Measurements from ENCODE around the gene EFHD1. TPM values are rescaled to one million over a fixed set of nuclear protein-coding genes. Genes with fewer than 3 reads are reported as not detected.

The EFHD1 gene
- total and polyA plus RNA-seq, 2 of the 13 experiments (the other 11 are each of a cell fraction or from before 2014, with no cell fraction given) = 0.09 TPM; not detected in 1

DNA sequence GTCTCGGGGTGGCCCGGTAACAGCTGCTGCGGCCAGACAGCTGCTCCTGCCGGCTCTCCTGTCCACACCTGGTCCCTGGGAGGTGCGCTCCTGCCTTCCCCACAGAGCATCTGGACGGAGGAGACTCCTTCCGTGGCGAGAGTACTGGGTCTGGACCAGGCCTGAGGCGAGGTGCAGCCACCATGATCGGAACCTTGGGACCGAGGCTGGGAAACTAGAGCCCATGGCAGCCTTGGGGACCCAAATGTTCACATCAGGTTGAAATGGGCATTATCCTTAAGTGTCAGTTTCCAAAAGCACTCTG lies 64.4 kb downstream of the EFHD1 start (continued):
- TF ChIP-seq, protein P1, sequence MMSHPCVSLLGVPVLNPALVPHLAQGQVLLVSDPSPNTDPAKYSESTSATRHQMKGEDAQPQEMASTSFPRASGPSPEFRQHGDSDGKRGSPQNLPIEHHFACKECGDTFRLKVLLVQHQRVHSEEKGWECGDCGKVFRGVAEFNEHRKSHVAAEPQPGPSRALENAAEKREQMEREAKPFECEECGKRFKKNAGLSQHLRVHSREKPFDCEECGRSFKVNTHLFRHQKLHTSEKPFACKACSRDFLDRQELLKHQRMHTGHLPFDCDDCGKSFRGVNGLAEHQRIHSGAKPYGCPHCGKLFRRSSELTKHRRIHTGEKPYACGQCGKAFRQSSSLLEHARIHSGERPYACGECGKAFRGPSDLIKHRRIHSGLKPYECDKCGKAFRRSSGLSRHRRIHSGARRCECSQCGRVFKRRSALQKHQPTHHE (CRISPR knock-in tag; IDR thresholded peaks at IDR 0.05; ENCODE audit: borderline replicate concordance) = no peak
- no peak for TF ChIP-seq POLR2AphosphoS2 (IDR thresholded peaks at IDR 0.05; ENCODE audit: low read depth, low read length)
- TF ChIP-seq HNRNPUL1 (IDR thresholded peaks at IDR 0.05; ENCODE audit: low read depth, low read length) = no peak
- no peak; the same call in 1 of the 2 replicates for TF ChIP-seq IRF2 (CRISPR knock-in tag; IDR thresholded peaks at IDR 0.05)
- TF ChIP-seq, protein P2, sequence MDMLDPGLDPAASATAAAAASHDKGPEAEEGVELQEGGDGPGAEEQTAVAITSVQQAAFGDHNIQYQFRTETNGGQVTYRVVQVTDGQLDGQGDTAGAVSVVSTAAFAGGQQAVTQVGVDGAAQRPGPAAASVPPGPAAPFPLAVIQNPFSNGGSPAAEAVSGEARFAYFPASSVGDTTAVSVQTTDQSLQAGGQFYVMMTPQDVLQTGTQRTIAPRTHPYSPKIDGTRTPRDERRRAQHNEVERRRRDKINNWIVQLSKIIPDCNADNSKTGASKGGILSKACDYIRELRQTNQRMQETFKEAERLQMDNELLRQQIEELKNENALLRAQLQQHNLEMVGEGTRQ (IDR thresholded peaks at IDR 0.05; ENCODE audit: low read depth, low read length) = no peak
- TF ChIP-seq, protein P2 (CRISPR knock-in tag; IDR thresholded peaks at IDR 0.05; ENCODE audit: borderline replicate concordance) = no peak
- no peak for TF ChIP-seq ZNF496 (CRISPR knock-in tag; IDR thresholded peaks at IDR 0.05; ENCODE audit: insufficient replicate concordance)
- TF ChIP-seq TRIM24 (CRISPR knock-in tag; IDR thresholded peaks at IDR 0.05) = no peak
- TF ChIP-seq SIX1 (CRISPR knock-in tag; IDR thresholded peaks at IDR 0.05; ENCODE audit: borderline replicate concordance) = no peak
- TF ChIP-seq EEA1 (CRISPR knock-in tag; IDR thresholded peaks at IDR 0.05; ENCODE audit: borderline replicate concordance) = no peak
- no peak for TF ChIP-seq FLYWCH1 (CRISPR knock-in tag; IDR thresholded peaks at IDR 0.05)
- TF ChIP-seq ZNF432 (CRISPR knock-in tag; IDR thresholded peaks at IDR 0.05; ENCODE audit: borderline replicate concordance) = no peak
- TF ChIP-seq ZNF766 (CRISPR knock-in tag; IDR thresholded peaks at IDR 0.05; ENCODE audit: borderline replicate concordance) = no peak
- TF ChIP-seq ZNF121 (CRISPR knock-in tag; IDR thresholded peaks at IDR 0.05) = no peak
- no peak for TF ChIP-seq RAD21 (CRISPR knock-in tag; IDR thresholded peaks at IDR 0.05)
- TF ChIP-seq, protein P3, sequence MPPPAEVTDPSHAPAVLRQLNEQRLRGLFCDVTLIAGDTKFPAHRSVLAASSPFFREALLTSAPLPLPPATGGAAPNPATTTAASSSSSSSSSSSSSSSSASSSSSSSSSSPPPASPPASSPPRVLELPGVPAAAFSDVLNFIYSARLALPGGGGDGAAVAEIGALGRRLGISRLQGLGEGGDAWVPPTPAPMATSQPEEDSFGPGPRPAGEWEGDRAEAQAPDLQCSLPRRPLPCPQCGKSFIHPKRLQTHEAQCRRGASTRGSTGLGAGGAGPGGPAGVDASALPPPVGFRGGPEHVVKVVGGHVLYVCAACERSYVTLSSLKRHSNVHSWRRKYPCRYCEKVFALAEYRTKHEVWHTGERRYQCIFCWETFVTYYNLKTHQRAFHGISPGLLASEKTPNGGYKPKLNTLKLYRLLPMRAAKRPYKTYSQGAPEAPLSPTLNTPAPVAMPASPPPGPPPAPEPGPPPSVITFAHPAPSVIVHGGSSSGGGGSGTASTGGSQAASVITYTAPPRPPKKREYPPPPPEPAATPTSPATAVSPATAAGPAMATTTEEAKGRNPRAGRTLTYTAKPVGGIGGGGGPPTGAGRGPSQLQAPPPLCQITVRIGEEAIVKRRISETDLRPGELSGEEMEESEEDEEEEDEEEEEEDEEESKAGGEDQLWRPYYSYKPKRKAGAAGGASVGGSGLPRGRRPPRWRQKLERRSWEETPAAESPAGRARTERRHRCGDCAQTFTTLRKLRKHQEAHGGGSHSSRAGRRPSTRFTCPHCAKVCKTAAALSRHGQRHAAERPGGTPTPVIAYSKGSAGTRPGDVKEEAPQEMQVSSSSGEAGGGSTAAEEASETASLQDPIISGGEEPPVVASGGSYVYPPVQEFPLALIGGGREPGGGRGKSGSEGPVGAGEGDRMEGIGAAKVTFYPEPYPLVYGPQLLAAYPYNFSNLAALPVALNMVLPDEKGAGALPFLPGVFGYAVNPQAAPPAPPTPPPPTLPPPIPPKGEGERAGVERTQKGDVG (CRISPR knock-in tag; IDR thresholded peaks at IDR 0.05; ENCODE audit: borderline replicate concordance) = no peak
- TF ChIP-seq TSC22D2 (CRISPR knock-in tag; IDR thresholded peaks at IDR 0.05; ENCODE audit: borderline replicate concordance) = no peak
- no peak for TF ChIP-seq PHB2 (IDR thresholded peaks at IDR 0.05; ENCODE audit: partially characterized antibody)
- TF ChIP-seq CEBPG (CRISPR knock-in tag; IDR thresholded peaks at IDR 0.05) = no peak
- TF ChIP-seq IKZF1 (IDR thresholded peaks at IDR 0.05) = no peak
- TF ChIP-seq ZNF556 (CRISPR knock-in tag; IDR thresholded peaks at IDR 0.05; ENCODE audit: borderline replicate concordance) = 0 out of 2 replicates have a peak, but pooled peaks have one; percentile 3
- 0 out of 2 replicates have a peak, but pooled peaks have one; percentile 20 for TF ChIP-seq ZNF274 (CRISPR knock-in tag; IDR thresholded peaks at IDR 0.05)
- TF ChIP-seq, protein P4, sequence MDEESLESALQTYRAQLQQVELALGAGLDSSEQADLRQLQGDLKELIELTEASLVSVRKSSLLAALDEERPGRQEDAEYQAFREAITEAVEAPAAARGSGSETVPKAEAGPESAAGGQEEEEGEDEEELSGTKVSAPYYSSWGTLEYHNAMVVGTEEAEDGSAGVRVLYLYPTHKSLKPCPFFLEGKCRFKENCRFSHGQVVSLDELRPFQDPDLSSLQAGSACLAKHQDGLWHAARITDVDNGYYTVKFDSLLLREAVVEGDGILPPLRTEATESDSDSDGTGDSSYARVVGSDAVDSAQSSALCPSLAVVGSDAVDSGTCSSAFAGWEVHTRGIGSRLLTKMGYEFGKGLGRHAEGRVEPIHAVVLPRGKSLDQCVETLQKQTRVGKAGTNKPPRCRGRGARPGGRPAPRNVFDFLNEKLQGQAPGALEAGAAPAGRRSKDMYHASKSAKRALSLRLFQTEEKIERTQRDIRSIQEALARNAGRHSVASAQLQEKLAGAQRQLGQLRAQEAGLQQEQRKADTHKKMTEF (CRISPR knock-in tag; IDR thresholded peaks at IDR 0.05) = no peak
- TF ChIP-seq GLI4 (CRISPR knock-in tag; IDR thresholded peaks at IDR 0.05; ENCODE audit: borderline replicate concordance) = peak; percentile 45; the same call in 1 of the 2 replicates
- no peak for TF ChIP-seq ZNF546 (CRISPR knock-in tag; conservative IDR thresholded peaks at IDR 0.05)

All from HepG2 (cell line).